HL-60 (cell line): ENCODE measurements around the gene CALR3.

Source experiments
- DNase-seq, 2 experiments: peaks; one replicate each; pipeline ENCODE4 v3.0.0-alpha.2; 2010 to 2020; ENCODE audit warnings: low read depth in 1 of 2, low spot score in 1 of 2
- H3K27ac ChIP-seq: fragments of 250-450 bp; sonication (Bioruptor Pico); replicated peaks from 2 replicates; pipeline ENCODE4 v1.5.1; 2020; ENCODE audit warnings: mild to moderate bottlenecking, moderate library complexity
- H3K27me3 ChIP-seq: fragments of 250-450 bp; sonication (Bioruptor Pico); 2 replicates; pipeline ENCODE4 v1.5.1; 2021; ENCODE audit warnings: mild to moderate bottlenecking, moderate library complexity; ENCODE audit not compliant: insufficient read depth, poor library complexity, severe bottlenecking
- H3K4me3 ChIP-seq: replicated peaks from 2 replicates; pipeline ENCODE4 v1.5.1; 2011; ENCODE audit warnings: mild to moderate bottlenecking, control low read depth, low read length; ENCODE audit not compliant: insufficient read depth
- CTCF ChIP-seq: IDR thresholded peaks from one replicate; pipeline ENCODE4 v1.5.1; 2011; ENCODE audit warnings: low read length, control low read depth, inconsistent platforms; ENCODE audit not compliant: insufficient read depth
- GABPA ChIP-seq: IDR thresholded peaks from 2 replicates; pipeline ENCODE4 v1.6.1; 2012; ENCODE audit warnings: low read depth
- POLR2AphosphoS5 ChIP-seq: IDR thresholded peaks from 2 replicates; pipeline ENCODE4 v1.6.1; 2012; ENCODE audit warnings: low read depth
- SPI1 ChIP-seq: IDR thresholded peaks from 2 replicates; pipeline ENCODE4 v1.6.1; 2012; ENCODE audit warnings: low read depth, mild to moderate bottlenecking, borderline replicate concordance
- TF ChIP-seq, protein P1 (sequence below): IDR thresholded peaks from 2 replicates; pipeline ENCODE4 v1.6.1; 2012; ENCODE audit warnings: low read depth; ENCODE audit not compliant: insufficient replicate concordance

The CALR3 gene

GRCh38 chr19:16435238-16435917 lies 60.6 kb downstream of the CALR3 start:
- Histone ChIP-seq H3K27ac (no peak overlapping the region), H3K27me3 (no peaks in the 10 kb centered on the region), H3K4me3 (no peak overlapping the region)
- DNase-seq, result no peak
- TF ChIP-seq, protein P1, sequence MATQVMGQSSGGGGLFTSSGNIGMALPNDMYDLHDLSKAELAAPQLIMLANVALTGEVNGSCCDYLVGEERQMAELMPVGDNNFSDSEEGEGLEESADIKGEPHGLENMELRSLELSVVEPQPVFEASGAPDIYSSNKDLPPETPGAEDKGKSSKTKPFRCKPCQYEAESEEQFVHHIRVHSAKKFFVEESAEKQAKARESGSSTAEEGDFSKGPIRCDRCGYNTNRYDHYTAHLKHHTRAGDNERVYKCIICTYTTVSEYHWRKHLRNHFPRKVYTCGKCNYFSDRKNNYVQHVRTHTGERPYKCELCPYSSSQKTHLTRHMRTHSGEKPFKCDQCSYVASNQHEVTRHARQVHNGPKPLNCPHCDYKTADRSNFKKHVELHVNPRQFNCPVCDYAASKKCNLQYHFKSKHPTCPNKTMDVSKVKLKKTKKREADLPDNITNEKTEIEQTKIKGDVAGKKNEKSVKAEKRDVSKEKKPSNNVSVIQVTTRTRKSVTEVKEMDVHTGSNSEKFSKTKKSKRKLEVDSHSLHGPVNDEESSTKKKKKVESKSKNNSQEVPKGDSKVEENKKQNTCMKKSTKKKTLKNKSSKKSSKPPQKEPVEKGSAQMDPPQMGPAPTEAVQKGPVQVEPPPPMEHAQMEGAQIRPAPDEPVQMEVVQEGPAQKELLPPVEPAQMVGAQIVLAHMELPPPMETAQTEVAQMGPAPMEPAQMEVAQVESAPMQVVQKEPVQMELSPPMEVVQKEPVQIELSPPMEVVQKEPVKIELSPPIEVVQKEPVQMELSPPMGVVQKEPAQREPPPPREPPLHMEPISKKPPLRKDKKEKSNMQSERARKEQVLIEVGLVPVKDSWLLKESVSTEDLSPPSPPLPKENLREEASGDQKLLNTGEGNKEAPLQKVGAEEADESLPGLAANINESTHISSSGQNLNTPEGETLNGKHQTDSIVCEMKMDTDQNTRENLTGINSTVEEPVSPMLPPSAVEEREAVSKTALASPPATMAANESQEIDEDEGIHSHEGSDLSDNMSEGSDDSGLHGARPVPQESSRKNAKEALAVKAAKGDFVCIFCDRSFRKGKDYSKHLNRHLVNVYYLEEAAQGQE, result no peak
- TF ChIP-seq SPI1, result no peak

DNA sequence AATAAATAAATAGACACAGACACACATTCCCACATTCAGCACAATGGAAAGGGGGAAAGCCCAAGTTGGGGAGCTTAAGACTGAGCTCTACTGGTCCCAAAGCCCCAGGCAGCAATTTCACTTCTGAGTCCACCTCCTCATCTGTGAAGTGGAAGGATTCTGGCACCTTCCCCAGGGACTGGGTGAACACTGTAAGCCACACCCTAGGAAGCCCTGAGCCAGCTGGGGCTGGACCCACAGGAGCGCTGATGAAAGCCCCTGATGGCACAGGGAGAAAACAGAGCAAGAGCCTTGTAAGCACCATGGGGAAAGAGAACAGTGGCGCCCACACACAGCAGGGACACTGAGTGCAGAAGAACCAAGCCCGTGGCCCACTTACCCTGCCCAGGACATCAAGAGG lies 62.0 kb downstream of the CALR3 start:
- H3K27ac ChIP-seq, result no peak overlapping the region
- TF ChIP-seq GABPA (no peak), SPI1 (no peak), CTCF (no peak), POLR2AphosphoS5 (no peak)
- TF ChIP-seq, protein P1, result no peak

GRCh38 chr19:16429759-16430091 lies 66.2 kb downstream of the CALR3 start:
- Histone ChIP-seq H3K4me3 (no peak overlapping the region), H3K27ac (no peak overlapping the region), H3K27me3 (no peaks in the 10 kb centered on the region)
- DNase-seq, result no peak
- TF ChIP-seq, protein P1, result no peak
- TF ChIP-seq CTCF, result no peak
- no peak for TF ChIP-seq POLR2AphosphoS5
- TF ChIP-seq GABPA, result no peak
- TF ChIP-seq SPI1, result no peak

More for the DNA sequence above, 62.0 kb downstream of the CALR3 start:
- Histone ChIP-seq H3K4me3 (no peak overlapping the region), H3K27me3 (no peaks in the 10 kb centered on the region)
- no peak for DNase-seq
